ENCODE measurements around the gene FRRS1.

The FRRS1 gene

GRCh38 chr1:99731384-99731783 lies 35.1 kb downstream of the FRRS1 start:
- Histone ChIP-seq H3K36me3 (ENCODE audit: insufficient read depth, low read length) (peaks cover 5% of the 10 kb centered on the region; the same call in 1 of the 2 replicates), H3K9ac (ENCODE audit: insufficient read length) (no peak overlapping the region), H3K9me3 (ENCODE audit: low read depth, low read length) (no peaks in the 10 kb centered on the region), H3K4me3 (no peak overlapping the region), H3K27ac (no peak overlapping the region)
- no peak for TF ChIP-seq POLR2AphosphoS5 (IDR thresholded peaks at IDR 0.05; ENCODE audit: borderline replicate concordance, low read depth, low read length)
- no peak for DNase-seq (ENCODE audit: low read depth, low spot score)

- no peaks in the 10 kb centered on the region for H3K9me3 ChIP-seq (ENCODE audit: low read depth, low read length)
- no peak overlapping the region; the same call in 1 of the 2 replicates for H3K4me3 ChIP-seq
- DNase-seq (ENCODE audit: low read depth, low spot score), result no peak
- no peak for TF ChIP-seq POLR2AphosphoS5 (IDR thresholded peaks at IDR 0.05; ENCODE audit: borderline replicate concordance, low read depth, low read length)
- TF ChIP-seq EZH2 (IDR thresholded peaks at IDR 0.05), result no peak
- no peak for TF ChIP-seq FOXP2 (optimal IDR thresholded peaks at IDR 0.05; ENCODE audit: control extremely low read depth, extremely low read length, insufficient read depth)
- H3K27ac ChIP-seq, result peak overlapping the region; percentile 86
- no peak overlapping the region for H3K9ac ChIP-seq (ENCODE audit: insufficient read length)
- H3K36me3 ChIP-seq (ENCODE audit: insufficient read depth, low read length), result peaks cover 12% of the 10 kb centered on the region; the same call in 1 of the 2 replicates
These were observed 37.8 kb downstream of the FRRS1 start for GRCh38 chr1:99728494-99729235.

- TF ChIP-seq FOXP2 (optimal IDR thresholded peaks at IDR 0.05; ENCODE audit: control extremely low read depth, extremely low read length, insufficient read depth) (no peak), EZH2 (IDR thresholded peaks at IDR 0.05) (no peak), POLR2AphosphoS5 (IDR thresholded peaks at IDR 0.05; ENCODE audit: borderline replicate concordance, low read depth, low read length) (no peak)
- H3K4me3 ChIP-seq, result peak overlapping the region; percentile 40
- peaks cover 12% of the 10 kb centered on the region; the same call in 1 of the 2 replicates for H3K36me3 ChIP-seq (ENCODE audit: insufficient read depth, low read length)
- DNase-seq (ENCODE audit: low read depth, low spot score), result peak; percentile 72
- no peaks in the 10 kb centered on the region for H3K9me3 ChIP-seq (ENCODE audit: low read depth, low read length)
- no peak overlapping the region for H3K9ac ChIP-seq (ENCODE audit: insufficient read length)
- H3K27ac ChIP-seq, result peak overlapping the region; percentile 86
These were observed 38.8 kb downstream of the FRRS1 start for GRCh38 chr1:99727575-99728185.

- Histone ChIP-seq H3K27ac (peak overlapping the region; percentile 86; the same call in 1 of the 2 replicates), H3K4me3 (no peak overlapping the region), H3K9me3 (ENCODE audit: low read depth, low read length) (no peaks in the 10 kb centered on the region), H3K9ac (ENCODE audit: insufficient read length) (no peak overlapping the region), H3K36me3 (ENCODE audit: insufficient read depth, low read length) (peaks cover 12% of the 10 kb centered on the region; the same call in 1 of the 2 replicates)
- TF ChIP-seq EZH2 (IDR thresholded peaks at IDR 0.05), result no peak
- TF ChIP-seq FOXP2 (optimal IDR thresholded peaks at IDR 0.05; ENCODE audit: control extremely low read depth, extremely low read length, insufficient read depth), result no peak
- TF ChIP-seq POLR2AphosphoS5 (IDR thresholded peaks at IDR 0.05; ENCODE audit: borderline replicate concordance, low read depth, low read length), result no peak
- no peak for DNase-seq (ENCODE audit: low read depth, low spot score)
These were observed 39.6 kb downstream of the FRRS1 start for GRCh38 chr1:99726818-99727217.

- Histone ChIP-seq H3K4me3 (no peak overlapping the region), H3K36me3 (ENCODE audit: insufficient read depth, low read length) (peaks cover 12% of the 10 kb centered on the region; the same call in 1 of the 2 replicates), H3K27ac (no peak overlapping the region), H3K9me3 (ENCODE audit: low read depth, low read length) (no peaks in the 10 kb centered on the region), H3K9ac (ENCODE audit: insufficient read length) (no peak overlapping the region)
- TF ChIP-seq EZH2 (IDR thresholded peaks at IDR 0.05) (no peak), FOXP2 (optimal IDR thresholded peaks at IDR 0.05; ENCODE audit: control extremely low read depth, extremely low read length, insufficient read depth) (no peak), POLR2AphosphoS5 (IDR thresholded peaks at IDR 0.05; ENCODE audit: borderline replicate concordance, low read depth, low read length) (no peak)
- no peak for DNase-seq (ENCODE audit: low read depth, low spot score)
These were observed 40.0 kb downstream of the FRRS1 start for GRCh38 chr1:99726407-99726806.

GRCh38 chr1:99725996-99726395 lies 40.4 kb downstream of the FRRS1 start:
- no peak overlapping the region for H3K4me3 ChIP-seq
- H3K9me3 ChIP-seq (ENCODE audit: low read depth, low read length), result no peaks in the 10 kb centered on the region
- no peak for DNase-seq (ENCODE audit: low read depth, low spot score)
- no peak overlapping the region for H3K27ac ChIP-seq
- H3K36me3 ChIP-seq (ENCODE audit: insufficient read depth, low read length), result peaks cover 12% of the 10 kb centered on the region; the same call in 1 of the 2 replicates
- TF ChIP-seq EZH2 (IDR thresholded peaks at IDR 0.05) (no peak), FOXP2 (optimal IDR thresholded peaks at IDR 0.05; ENCODE audit: control extremely low read depth, extremely low read length, insufficient read depth) (no peak), POLR2AphosphoS5 (IDR thresholded peaks at IDR 0.05; ENCODE audit: borderline replicate concordance, low read depth, low read length) (no peak)
- H3K9ac ChIP-seq (ENCODE audit: insufficient read length), result no peak overlapping the region

- no peak for DNase-seq (ENCODE audit: low read depth, low spot score)
- Histone ChIP-seq H3K9me3 (ENCODE audit: low read depth, low read length) (no peaks in the 10 kb centered on the region), H3K36me3 (ENCODE audit: insufficient read depth, low read length) (peaks cover 12% of the 10 kb centered on the region; the same call in 1 of the 2 replicates), H3K4me3 (no peak overlapping the region), H3K9ac (ENCODE audit: insufficient read length) (no peak overlapping the region), H3K27ac (no peak overlapping the region)
- TF ChIP-seq FOXP2 (optimal IDR thresholded peaks at IDR 0.05; ENCODE audit: control extremely low read depth, extremely low read length, insufficient read depth), result no peak
- no peak for TF ChIP-seq EZH2 (IDR thresholded peaks at IDR 0.05)
- TF ChIP-seq POLR2AphosphoS5 (IDR thresholded peaks at IDR 0.05; ENCODE audit: borderline replicate concordance, low read depth, low read length), result no peak
These were observed 43.2 kb downstream of the FRRS1 start for GRCh38 chr1:99723251-99723650.

- no peak overlapping the region for H3K9ac ChIP-seq (ENCODE audit: insufficient read length)
- no peak overlapping the region for H3K4me3 ChIP-seq
- H3K27ac ChIP-seq, result no peak overlapping the region
- TF ChIP-seq POLR2AphosphoS5 (IDR thresholded peaks at IDR 0.05; ENCODE audit: borderline replicate concordance, low read depth, low read length) (no peak), FOXP2 (optimal IDR thresholded peaks at IDR 0.05; ENCODE audit: control extremely low read depth, extremely low read length, insufficient read depth) (no peak), EZH2 (IDR thresholded peaks at IDR 0.05) (no peak)
- no peak for DNase-seq (ENCODE audit: low read depth, low spot score)
- no peaks in the 10 kb centered on the region for H3K9me3 ChIP-seq (ENCODE audit: low read depth, low read length)
- 0 out of 2 replicates have a peak, but pooled peaks cover 12% of the 10 kb centered on the region for H3K36me3 ChIP-seq (ENCODE audit: insufficient read depth, low read length)
These were observed 49.4 kb downstream of the FRRS1 start for GRCh38 chr1:99717005-99717404.
